Fibroblast of gingiva (primary cell): Measurements from ENCODE around the gene UBIAD1.

Experiments
- DNase-seq: peaks from one replicate; pipeline ENCODE4 v3.0.0-alpha.2; 2011; ENCODE audit warnings: low read depth

Gene UBIAD1

GRCh38 chr1:11272832-11273594, at the start of gene UBIAD1:
TSS of gene UBIAD1 (plus strand) at chr1:11273198. CDS start at chr1:11273532, 334 bp downstream.
- peak; percentile 87 for DNase-seq

- no peak for DNase-seq
Observed at GRCh38 chr1:11227106-11228077, 45.6 kb upstream of the UBIAD1 start.

- DNase-seq: no peak
Observed at GRCh38 chr1:11229203-11229602, 43.8 kb upstream of the UBIAD1 start.

- no peak for DNase-seq
Observed at GRCh38 chr1:11233208-11233607, 39.8 kb upstream of the UBIAD1 start.

- no peak for DNase-seq
Observed at GRCh38 chr1:11237356-11237755, 35.6 kb upstream of the UBIAD1 start.

- DNase-seq: no peak
Observed at GRCh38 chr1:11238311-11238710, 34.7 kb upstream of the UBIAD1 start.

GRCh38 chr1:11245248-11245647, 27.8 kb upstream of the UBIAD1 start:
- no peak for DNase-seq

- DNase-seq: no peak
Observed at GRCh38 chr1:11245904-11246719, 26.9 kb upstream of the UBIAD1 start.

GRCh38 chr1:11248169-11248568, 24.8 kb upstream of the UBIAD1 start:
- DNase-seq: no peak

- DNase-seq: no peak
Observed at GRCh38 chr1:11252538-11252937, 20.5 kb upstream of the UBIAD1 start.

- DNase-seq: no peak
Observed at GRCh38 chr1:11253226-11253625, 19.8 kb upstream of the UBIAD1 start.

- no peak for DNase-seq
Observed at GRCh38 chr1:11256299-11256698, 16.7 kb upstream of the UBIAD1 start.

GRCh38 chr1:11262171-11263049, 10.6 kb upstream of the UBIAD1 start, which contains the start of gene MTOR:
TSS of gene MTOR (minus strand) at chr1:11262551. CDS start at chr1:11259409, 3,142 bp downstream.
- peak; percentile 100 for DNase-seq

- DNase-seq: no peak
Observed at GRCh38 chr1:11266268-11267074, 6.5 kb upstream of the UBIAD1 start.

- peak; percentile 74 for DNase-seq
Observed at GRCh38 chr1:11267350-11268337, 5.4 kb upstream of the UBIAD1 start.

- DNase-seq: no peak
Observed at GRCh38 chr1:11272544-11272831, 510 bp upstream of the UBIAD1 start.

GRCh38 chr1:11273595-11274234, 717 bp downstream of the UBIAD1 start:
- no peak for DNase-seq

- DNase-seq: no peak
Observed at GRCh38 chr1:11279152-11279551, 6.2 kb downstream of the UBIAD1 start.

GRCh38 chr1:11279630-11280029, 6.6 kb downstream of the UBIAD1 start:
- DNase-seq: no peak
